ENCODE data around the gene ADIPOR2. TPM values are rescaled to one million over a fixed set of nuclear protein-coding genes. Genes with fewer than 3 reads are reported as not detected.
A peak's percentile ranks its signal among the peaks of the same experiment; 100 is the strongest.

Gene ADIPOR2
- total RNA-seq, 1 donor from 2014 or later, result 43.5 TPM

DNA sequence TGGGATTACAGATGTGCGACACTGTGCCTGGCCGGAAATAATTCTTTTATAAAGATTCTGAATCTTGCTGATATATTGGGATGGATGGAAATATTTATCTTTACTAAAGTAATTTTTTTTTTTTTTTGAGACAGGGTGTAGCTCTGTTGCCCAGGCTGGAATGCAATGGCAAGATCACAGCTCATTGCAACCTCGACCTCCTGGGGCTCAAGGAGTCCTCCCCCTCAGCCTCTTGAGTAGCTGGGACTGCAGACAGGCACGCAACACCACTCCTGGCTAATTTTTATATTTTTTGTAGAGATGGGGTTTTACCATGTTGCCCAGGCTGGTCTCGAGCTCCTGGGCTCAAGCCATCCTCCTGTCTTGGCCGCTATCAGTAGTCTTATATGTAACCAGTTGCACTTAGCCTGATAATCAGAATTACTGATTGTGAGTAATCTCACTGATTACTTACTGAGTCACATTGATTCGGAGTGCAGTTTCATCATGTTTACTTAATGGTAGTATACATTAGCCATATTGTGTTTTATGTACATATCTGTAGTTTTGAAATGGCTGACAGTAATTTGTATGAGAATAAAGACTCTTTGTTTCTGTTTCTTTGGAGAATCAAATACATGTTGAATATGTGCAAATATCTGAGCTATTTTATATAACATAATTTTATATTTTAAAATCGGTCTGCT is 79.1 kb downstream of the ADIPOR2 start:
- no peak overlapping the region for H3K27ac Mint-ChIP-seq (ENCODE audit: unreplicated experiment)

DNA sequence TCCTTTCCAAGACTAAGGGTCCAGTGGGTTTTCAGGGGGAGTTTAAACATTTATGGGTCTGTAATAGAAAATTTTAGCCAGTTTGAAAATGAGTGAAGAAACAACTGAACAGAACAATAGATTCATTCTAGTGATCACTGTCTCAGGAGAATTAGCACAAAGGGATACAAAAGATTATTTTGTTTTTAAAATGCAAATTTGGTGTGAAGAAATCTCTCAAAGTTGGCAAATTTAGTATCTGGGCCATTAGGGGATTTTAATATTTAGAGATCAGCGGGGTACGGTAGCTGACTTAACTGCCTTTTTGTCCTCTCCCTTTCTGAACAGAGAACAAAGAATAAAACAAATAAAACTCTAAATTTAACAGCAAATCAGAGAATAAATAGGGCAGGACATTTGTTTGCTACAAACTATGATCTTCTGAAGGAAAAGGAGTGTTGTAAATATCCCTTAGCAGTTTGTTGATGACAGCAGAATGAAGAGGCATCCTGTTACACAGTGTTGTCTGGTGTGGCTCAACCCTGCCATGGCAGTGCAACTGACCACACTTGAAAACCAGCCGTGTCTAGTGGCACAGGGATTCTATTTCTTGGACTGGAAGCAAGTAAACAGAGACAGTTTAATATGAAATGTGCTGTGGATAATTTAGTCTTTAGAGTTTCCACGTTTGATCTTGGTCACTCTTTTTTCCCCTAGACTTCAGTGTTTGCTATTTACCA is 83.2 kb downstream of the ADIPOR2 start:
- Mint-ChIP-seq H3K27me3 (ENCODE audit: unreplicated experiment) (no peaks in the 10 kb centered on the region), H3K36me3 (ENCODE audit: unreplicated experiment) (peaks cover 16% of the 10 kb centered on the region), H3K4me1 (ENCODE audit: unreplicated experiment) (peaks cover 54% of the 10 kb centered on the region), H3K9me3 (ENCODE audit: unreplicated experiment) (no peaks in the 10 kb centered on the region), H3K4me3 (ENCODE audit: unreplicated experiment) (no peak overlapping the region), H3K27ac (ENCODE audit: unreplicated experiment) (no peak overlapping the region)
- no peak for DNase-seq (ENCODE audit: extremely low spot score, unreplicated experiment)
- TF ChIP-seq, protein P1, sequence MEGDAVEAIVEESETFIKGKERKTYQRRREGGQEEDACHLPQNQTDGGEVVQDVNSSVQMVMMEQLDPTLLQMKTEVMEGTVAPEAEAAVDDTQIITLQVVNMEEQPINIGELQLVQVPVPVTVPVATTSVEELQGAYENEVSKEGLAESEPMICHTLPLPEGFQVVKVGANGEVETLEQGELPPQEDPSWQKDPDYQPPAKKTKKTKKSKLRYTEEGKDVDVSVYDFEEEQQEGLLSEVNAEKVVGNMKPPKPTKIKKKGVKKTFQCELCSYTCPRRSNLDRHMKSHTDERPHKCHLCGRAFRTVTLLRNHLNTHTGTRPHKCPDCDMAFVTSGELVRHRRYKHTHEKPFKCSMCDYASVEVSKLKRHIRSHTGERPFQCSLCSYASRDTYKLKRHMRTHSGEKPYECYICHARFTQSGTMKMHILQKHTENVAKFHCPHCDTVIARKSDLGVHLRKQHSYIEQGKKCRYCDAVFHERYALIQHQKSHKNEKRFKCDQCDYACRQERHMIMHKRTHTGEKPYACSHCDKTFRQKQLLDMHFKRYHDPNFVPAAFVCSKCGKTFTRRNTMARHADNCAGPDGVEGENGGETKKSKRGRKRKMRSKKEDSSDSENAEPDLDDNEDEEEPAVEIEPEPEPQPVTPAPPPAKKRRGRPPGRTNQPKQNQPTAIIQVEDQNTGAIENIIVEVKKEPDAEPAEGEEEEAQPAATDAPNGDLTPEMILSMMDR (IDR thresholded peaks at IDR 0.05), result no peak

More for the DNA sequence above, 79.1 kb downstream of the ADIPOR2 start:
- Mint-ChIP-seq H3K4me3 (ENCODE audit: unreplicated experiment) (no peak overlapping the region), H3K27me3 (ENCODE audit: unreplicated experiment) (no peaks in the 10 kb centered on the region), H3K9me3 (ENCODE audit: unreplicated experiment) (no peaks in the 10 kb centered on the region), H3K36me3 (ENCODE audit: unreplicated experiment) (peaks cover 13% of the 10 kb centered on the region), H3K4me1 (ENCODE audit: unreplicated experiment) (peaks cover 42% of the 10 kb centered on the region)
- no peak for DNase-seq (ENCODE audit: extremely low spot score, unreplicated experiment)
- TF ChIP-seq, protein P1 (IDR thresholded peaks at IDR 0.05), result no peak

DNA sequence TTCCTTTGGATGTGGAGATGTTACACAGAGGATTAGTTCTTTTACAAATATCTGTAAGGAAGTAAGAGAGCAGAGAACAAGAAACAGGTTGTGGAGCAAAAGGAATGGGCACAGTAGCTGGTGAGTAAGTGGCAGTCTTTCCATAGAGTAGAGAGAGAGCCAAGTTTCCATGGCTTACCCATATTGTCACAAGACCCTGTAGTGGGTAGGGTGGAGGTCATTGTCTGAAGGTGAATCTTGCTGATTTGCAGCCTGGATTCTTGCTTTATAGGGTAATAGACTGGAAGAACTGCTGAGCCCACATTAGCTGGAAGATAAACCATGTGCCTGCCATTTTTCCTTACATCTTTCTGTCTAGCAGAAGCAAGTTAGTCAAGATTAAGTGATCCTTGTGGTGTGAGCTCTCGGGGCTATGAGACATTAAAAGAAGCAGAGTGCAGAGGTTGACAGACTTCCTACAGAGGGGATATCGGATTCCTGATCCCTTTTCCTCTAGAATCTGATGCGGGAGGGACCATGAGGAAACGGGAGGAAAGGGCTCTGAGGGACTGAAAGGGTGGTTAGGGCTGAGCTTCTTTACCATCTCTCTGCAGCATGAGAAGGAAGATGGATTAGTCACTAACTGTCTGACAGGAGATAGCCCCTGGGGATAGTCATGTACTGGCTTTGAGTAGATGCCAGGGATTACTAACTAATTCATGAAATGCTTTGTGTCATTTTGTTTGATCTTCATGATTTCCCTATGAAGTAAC is 85.5 kb downstream of the ADIPOR2 start:
- no peak for DNase-seq (ENCODE audit: extremely low spot score, unreplicated experiment)
- peak overlapping the region; percentile 75 for H3K27ac Mint-ChIP-seq (ENCODE audit: unreplicated experiment)
- H3K4me1 Mint-ChIP-seq (ENCODE audit: unreplicated experiment), result peaks cover 69% of the 10 kb centered on the region
- H3K27me3 Mint-ChIP-seq (ENCODE audit: unreplicated experiment), result no peaks in the 10 kb centered on the region
- peaks cover 21% of the 10 kb centered on the region for H3K36me3 Mint-ChIP-seq (ENCODE audit: unreplicated experiment)
- TF ChIP-seq, protein P1 (IDR thresholded peaks at IDR 0.05), result no peak
- no peaks in the 10 kb centered on the region for H3K9me3 Mint-ChIP-seq (ENCODE audit: unreplicated experiment)
- peak overlapping the region; percentile 55 for H3K4me3 Mint-ChIP-seq (ENCODE audit: unreplicated experiment)

DNA sequence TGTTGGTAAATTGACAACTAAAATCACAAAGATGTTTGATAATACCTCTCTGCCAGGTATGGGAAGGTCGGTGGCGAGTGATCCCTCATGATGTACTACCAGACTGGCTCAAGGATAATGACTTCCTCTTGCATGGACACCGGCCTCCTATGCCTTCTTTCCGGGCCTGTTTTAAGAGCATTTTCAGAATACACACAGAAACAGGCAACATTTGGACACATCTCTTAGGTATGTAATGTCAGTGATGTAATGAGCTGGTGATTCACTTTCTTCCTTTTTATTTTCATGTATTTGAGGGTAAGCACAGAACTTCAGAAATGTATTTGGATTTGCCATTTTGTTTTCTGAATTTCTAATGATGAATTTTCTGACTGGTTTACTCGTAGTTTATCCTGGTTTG is 86.9 kb downstream of the ADIPOR2 start:
- peaks cover 76% of the 10 kb centered on the region for H3K4me1 Mint-ChIP-seq (ENCODE audit: unreplicated experiment)
- H3K27ac Mint-ChIP-seq (ENCODE audit: unreplicated experiment), result no peak overlapping the region
- H3K27me3 Mint-ChIP-seq (ENCODE audit: unreplicated experiment), result no peaks in the 10 kb centered on the region

More for the DNA sequence above, 86.9 kb downstream of the ADIPOR2 start:
- TF ChIP-seq, protein P1 (IDR thresholded peaks at IDR 0.05), result no peak
- DNase-seq (ENCODE audit: extremely low spot score, unreplicated experiment), result no peak
- Mint-ChIP-seq H3K36me3 (ENCODE audit: unreplicated experiment) (peaks cover 19% of the 10 kb centered on the region), H3K4me3 (ENCODE audit: unreplicated experiment) (no peak overlapping the region), H3K9me3 (ENCODE audit: unreplicated experiment) (no peaks in the 10 kb centered on the region)

Data from osteocyte (in vitro differentiated cells).